SK-N-SH (cell line): ENCODE results near the gene ACACA. TPM values are rescaled to one million over a fixed set of nuclear protein-coding genes. Genes with fewer than 3 reads are reported as not detected.

Experiments
- CTCF ChIA-PET: fragments of 300-600, 350-600 bp; formaldehyde crosslinking; extraction: SDS; loops from one replicate; lab custom pipeline; 2021; lab: Yijun Ruan, JAX
- POLR2A ChIA-PET: fragments of 350-600 bp; sonication (Branson Sonifier 250); formaldehyde crosslinking; extraction: SDS; loops from one replicate; lab custom pipeline; 2020; ENCODE audit warnings: antibody characterized with exemption, inconsistent platforms; lab: Yijun Ruan, JAX
- DNase-seq: peaks from one replicate; pipeline ENCODE4 v3.0.0; 2012
- H2AFZ ChIP-seq: fragments of 200-600 bp; sonication (generic); 2 replicates; pipeline ENCODE4 v1.8.1; 2016; ENCODE audit warnings: antibody characterized with exemption, mild to moderate bottlenecking, low read depth
- H3F3A ChIP-seq: fragments of 200-600 bp; sonication (generic); replicated peaks from 2 replicates; pipeline ENCODE3; 2016; ENCODE audit warnings: antibody characterized with exemption, mild to moderate bottlenecking; ENCODE audit not compliant: insufficient read depth
- H3K27ac ChIP-seq, 2 experiments: fragments of 200-500 bp in 1 of 2; fragments of 200-600 bp in 1 of 2; sonication (Bioruptor generic) in 1 of 2; sonication (generic), shearing (Covaris generic) in 1 of 2; 2 replicates each; pipeline versions ENCODE4 v1.5.1 to v1.6.1; 2014 to 2016; ENCODE audit warnings: low read depth in 2 of 2, inconsistent platforms in 1 of 2, low read length in 1 of 2, mild to moderate bottlenecking in 1 of 2, mixed read lengths in 1 of 2
- H3K27me3 ChIP-seq: fragments of 200-600 bp; sonication (generic), shearing (Covaris generic); 2 replicates; pipeline ENCODE4 v1.6.1; 2016; ENCODE audit warnings: mixed run types; ENCODE audit not compliant: insufficient read depth
- H3K36me3 ChIP-seq, 2 experiments: fragments of 200-500 bp in 1 of 2; fragments of 200-600 bp in 1 of 2; sonication (Bioruptor generic) in 1 of 2; sonication (generic) in 1 of 2; replicated peaks in 1 of 2; 2 replicates each; pipeline versions ENCODE3 to v1.5.1; 2014 to 2016; ENCODE audit warnings: low read length in 1 of 2, mild to moderate bottlenecking in 1 of 2; ENCODE audit not compliant: insufficient read depth in 2 of 2, control insufficient read depth in 1 of 2
- H3K4me1 ChIP-seq, 2 experiments: fragments of 200-500 bp in 1 of 2; fragments of 200-600 bp in 1 of 2; sonication (Bioruptor generic) in 1 of 2; sonication (generic), shearing (Covaris generic) in 1 of 2; 2 replicates each; pipeline versions ENCODE4 v1.5.1 to v1.6.1; 2014 to 2016; ENCODE audit warnings: low read depth in 1 of 2, low read length in 1 of 2, mixed run types in 1 of 2; ENCODE audit not compliant: insufficient read depth in 2 of 2, control insufficient read depth in 1 of 2
- H3K4me2 ChIP-seq: fragments of 200-600 bp; sonication (generic), shearing (Covaris generic); 2 replicates; pipeline ENCODE4 v1.6.1; 2017; ENCODE audit warnings: mixed run types
- H3K4me3 ChIP-seq, 2 experiments: fragments of 200-500 bp in 1 of 2; fragments of 200-600 bp in 1 of 2; sonication (Bioruptor generic) in 1 of 2; sonication (generic), shearing (Covaris generic) in 1 of 2; 2 replicates each; pipeline versions ENCODE4 v1.5.1 to v1.8.1; 2014 to 2016; ENCODE audit warnings: low read depth in 2 of 2, inconsistent platforms in 1 of 2, low read length in 1 of 2, mild to moderate bottlenecking in 1 of 2, mixed read lengths in 1 of 2, moderate library complexity in 1 of 2
- H3K79me2 ChIP-seq: fragments of 200-600 bp; sonication (generic); 2 replicates; pipeline ENCODE4 v1.8.1; 2017; ENCODE audit warnings: mild to moderate bottlenecking; ENCODE audit not compliant: insufficient read depth
- H3K9ac ChIP-seq: fragments of 200-600 bp; sonication (generic); 2 replicates; pipeline ENCODE4 v1.6.1; 2017; ENCODE audit warnings: mixed run types
- H3K9me2 ChIP-seq: fragments of 200-600 bp; sonication (generic); 2 replicates; pipeline ENCODE4 v1.6.1; 2017; ENCODE audit warnings: mixed run types
- H3K9me3 ChIP-seq: fragments of 200-600 bp; sonication (generic); 2 replicates; pipeline ENCODE4 v1.6.1; 2017; ENCODE audit warnings: mixed run types, mild to moderate bottlenecking, moderate library complexity
- H4K20me1 ChIP-seq: fragments of 200-600 bp; sonication (generic); 2 replicates; pipeline ENCODE4 v1.6.1; 2017; ENCODE audit warnings: mild to moderate bottlenecking, mixed run types; ENCODE audit not compliant: insufficient read depth
- EP300 ChIP-seq, 2 experiments: IDR thresholded peaks; 2 replicates each; pipeline versions ENCODE4 v1.4.0 to v1.6.1; 2012; ENCODE audit warnings: borderline replicate concordance in 1 of 2, low read depth in 1 of 2, low read length in 1 of 2
- FOSL2 ChIP-seq: IDR thresholded peaks from 2 replicates; pipeline ENCODE4 v1.4.0; 2012; ENCODE audit warnings: low read depth, mild to moderate bottlenecking, moderate library complexity, borderline replicate concordance
- IRF3 ChIP-seq: fragments of 150-350 bp; IDR thresholded peaks from 2 replicates; pipeline ENCODE4 v1.6.1; 2016; ENCODE audit warnings: mild to moderate bottlenecking, low read depth, low read length
- JUND ChIP-seq: IDR thresholded peaks from 2 replicates; pipeline ENCODE4 v1.4.0; 2012
- NFIC ChIP-seq: IDR thresholded peaks from 2 replicates; pipeline ENCODE4 v1.4.0; 2012; ENCODE audit warnings: borderline replicate concordance
- PBX3 ChIP-seq: IDR thresholded peaks from 2 replicates; pipeline ENCODE4; 2012
- RCOR1 ChIP-seq: fragments of 150-350 bp; IDR thresholded peaks from 2 replicates; pipeline ENCODE4 v1.6.1; 2017; ENCODE audit warnings: antibody characterized with exemption, low read length
- RXRA ChIP-seq: IDR thresholded peaks from 2 replicates; pipeline ENCODE4 v1.4.0; 2012; ENCODE audit warnings: low read depth, mild to moderate bottlenecking, borderline replicate concordance
- TEAD4 ChIP-seq: IDR thresholded peaks from 2 replicates; pipeline ENCODE4 v1.4.0; 2012; ENCODE audit warnings: mild to moderate bottlenecking, borderline replicate concordance; ENCODE audit not compliant: insufficient read depth
- polyA plus RNA-seq, 3 experiments: library from polyadenylated mRNA; depleted of rRNA; stranded (reverse); fragments of >200 nt; gene quantifications; 2 replicates each; pipeline ENCODE4 v1.2.3, GENCODE V29; 2012
- TF ChIP-seq, protein P1 (sequence below): fragments of 200-600 bp; sonication (generic); IDR thresholded peaks from 2 replicates; pipeline ENCODE4 v1.6.1; 2017; ENCODE audit warnings: antibody characterized with exemption, mild to moderate bottlenecking, moderate library complexity
- TF ChIP-seq, protein P2 (sequence below): fragments of 150-350 bp; IDR thresholded peaks from 2 replicates; pipeline ENCODE4 v1.6.1; 2017; ENCODE audit warnings: antibody characterized with exemption, low read length, low read depth, borderline replicate concordance
- TF ChIP-seq, protein P3 (sequence below): IDR thresholded peaks from 2 replicates; pipeline ENCODE4 v1.4.0; 2012; ENCODE audit warnings: low read depth

ACACA gene
- polyA plus RNA-seq, 1 of the 3 experiments (the other 2 are of a cell fraction) = 27.2 TPM

GRCh38 chr17:37283414-37283961 lies 123.1 kb downstream of the ACACA start:
- DNase-seq = no peak
- TF ChIP-seq, protein P1, sequence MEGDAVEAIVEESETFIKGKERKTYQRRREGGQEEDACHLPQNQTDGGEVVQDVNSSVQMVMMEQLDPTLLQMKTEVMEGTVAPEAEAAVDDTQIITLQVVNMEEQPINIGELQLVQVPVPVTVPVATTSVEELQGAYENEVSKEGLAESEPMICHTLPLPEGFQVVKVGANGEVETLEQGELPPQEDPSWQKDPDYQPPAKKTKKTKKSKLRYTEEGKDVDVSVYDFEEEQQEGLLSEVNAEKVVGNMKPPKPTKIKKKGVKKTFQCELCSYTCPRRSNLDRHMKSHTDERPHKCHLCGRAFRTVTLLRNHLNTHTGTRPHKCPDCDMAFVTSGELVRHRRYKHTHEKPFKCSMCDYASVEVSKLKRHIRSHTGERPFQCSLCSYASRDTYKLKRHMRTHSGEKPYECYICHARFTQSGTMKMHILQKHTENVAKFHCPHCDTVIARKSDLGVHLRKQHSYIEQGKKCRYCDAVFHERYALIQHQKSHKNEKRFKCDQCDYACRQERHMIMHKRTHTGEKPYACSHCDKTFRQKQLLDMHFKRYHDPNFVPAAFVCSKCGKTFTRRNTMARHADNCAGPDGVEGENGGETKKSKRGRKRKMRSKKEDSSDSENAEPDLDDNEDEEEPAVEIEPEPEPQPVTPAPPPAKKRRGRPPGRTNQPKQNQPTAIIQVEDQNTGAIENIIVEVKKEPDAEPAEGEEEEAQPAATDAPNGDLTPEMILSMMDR = no peak
- TF ChIP-seq NFIC = no peak
- TF ChIP-seq RCOR1 = no peak
- no peak for TF ChIP-seq EP300 (IDR thresholded peaks at IDR 0.05; ENCODE audit: borderline replicate concordance in 1 of 2, low read depth in 1 of 2, low read length in 1 of 2)
- TF ChIP-seq, protein P2, sequence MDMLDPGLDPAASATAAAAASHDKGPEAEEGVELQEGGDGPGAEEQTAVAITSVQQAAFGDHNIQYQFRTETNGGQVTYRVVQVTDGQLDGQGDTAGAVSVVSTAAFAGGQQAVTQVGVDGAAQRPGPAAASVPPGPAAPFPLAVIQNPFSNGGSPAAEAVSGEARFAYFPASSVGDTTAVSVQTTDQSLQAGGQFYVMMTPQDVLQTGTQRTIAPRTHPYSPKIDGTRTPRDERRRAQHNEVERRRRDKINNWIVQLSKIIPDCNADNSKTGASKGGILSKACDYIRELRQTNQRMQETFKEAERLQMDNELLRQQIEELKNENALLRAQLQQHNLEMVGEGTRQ = no peak
- no peak for TF ChIP-seq IRF3
- no peak for TF ChIP-seq JUND
- no peak for TF ChIP-seq RXRA
- TF ChIP-seq TEAD4 = no peak
- TF ChIP-seq, protein P3, sequence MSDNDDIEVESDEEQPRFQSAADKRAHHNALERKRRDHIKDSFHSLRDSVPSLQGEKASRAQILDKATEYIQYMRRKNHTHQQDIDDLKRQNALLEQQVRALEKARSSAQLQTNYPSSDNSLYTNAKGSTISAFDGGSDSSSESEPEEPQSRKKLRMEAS = no peak
- TF ChIP-seq PBX3 = no peak
- no peak for TF ChIP-seq FOSL2

More at GRCh38 chr17:37283414-37283961, 123.1 kb downstream of the ACACA start:
- ChIA-PET POLR2A (interaction anchor here (0.9 kb wide), 1 partner anchor 16 kb away, joined by 3 read pairs; no protein-coding TSS in a partner anchor), CTCF (no interaction called here)
- no peaks in the 10 kb centered on the region for H3K9me3 ChIP-seq
- H2AFZ ChIP-seq = no peak overlapping the region
- H4K20me1 ChIP-seq = no peaks in the 10 kb centered on the region
- no peak overlapping the region for H3K4me2 ChIP-seq
- 0 out of 4 replicates have a peak, but pooled peaks cover 0 to 4% of the 10 kb centered on the region in 2 experiments for H3K4me1 ChIP-seq
- peak overlapping the region in 1 of 2 experiments; percentile 7; a peak in 1 of 4 replicates for H3K27ac ChIP-seq
- no peak overlapping the region for H3K4me3 ChIP-seq
- H3K9ac ChIP-seq = no peak overlapping the region
- no peaks in the 10 kb centered on the region for H3F3A ChIP-seq
- H3K79me2 ChIP-seq = no peaks in the 10 kb centered on the region
- no peaks in the 10 kb centered on the region for H3K27me3 ChIP-seq
- no peaks in the 10 kb centered on the region for H3K9me2 ChIP-seq
- H3K36me3 ChIP-seq = peaks cover 0 to 6% of the 10 kb centered on the region in 2 experiments
